OCI-LY3 (cell line): ENCODE measurements around the gene PSKH1.

Experiments used
- CTCF ChIP-seq: fragments of 200-600, 300-600 bp; sonication (generic); IDR thresholded peaks from 2 replicates; pipeline ENCODE4 v1.5.1; 2014; ENCODE audit warnings: antibody characterized with exemption, low read length, low read depth
- EZH2phosphoT487 ChIP-seq: fragments of 200-600 bp; shearing (Covaris generic); IDR thresholded peaks from 2 replicates; pipeline ENCODE4 v1.6.1; 2018; ENCODE audit warnings: antibody characterized with exemption, mixed run types, low read depth

- TF ChIP-seq CTCF (no peak), EZH2phosphoT487 (no peak)
Measured at GRCh38 chr16:67946128-67946569, 53.1 kb downstream of the PSKH1 start.
